H1 (cell line): ENCODE results near the gene WDR54. TPM values are rescaled to one million over a fixed set of nuclear protein-coding genes. Genes with fewer than 3 reads are reported as not detected.

Source experiments
- BACH1 ChIP-seq: IDR thresholded peaks from 2 replicates; pipeline ENCODE4 v1.6.1; 2012; ENCODE audit warnings: low read length, improper control_type of control experiment
- CHD7 ChIP-seq: fragments of 300-600 bp; sonication (generic); IDR thresholded peaks from 2 replicates; pipeline ENCODE4 v1.7.1; 2012; ENCODE audit warnings: low read length, moderate library complexity, mild to moderate bottlenecking, inconsistent platforms; ENCODE audit not compliant: insufficient replicate concordance
- JUND ChIP-seq: IDR thresholded peaks from 2 replicates; pipeline ENCODE4 v1.6.1; 2011; ENCODE audit warnings: mild to moderate bottlenecking, improper control_type of control experiment, low read length
- SP1 ChIP-seq: IDR thresholded peaks from 2 replicates; pipeline ENCODE4 v1.6.1; 2011; ENCODE audit warnings: low read depth, low read length
- SP4 ChIP-seq: IDR thresholded peaks from 2 replicates; pipeline ENCODE4 v1.6.1; 2012; ENCODE audit warnings: low read length, inconsistent platforms
- ZNF274 ChIP-seq: IDR thresholded peaks from 2 replicates; pipeline ENCODE4 v1.7.0; 2012; ENCODE audit warnings: low read length, borderline replicate concordance; ENCODE audit errors: extremely low read depth
- polyA plus RNA-seq, 7 experiments: library from polyadenylated mRNA; depleted of rRNA in 3 of 7; stranded (reverse) in 5 of 7; unstranded in 2 of 7; fragments of >200 nt in 5 of 7; fragments of 200-250 nt in 2 of 7; gene quantifications; 1 replicate in 5 of 7; 2 replicates in 1 of 7; 4 replicates in 1 of 7; pipeline versions ENCODE4 v1.2.1 to v1.2.3, GENCODE V29; 2011 to 2013; ENCODE audit warnings: missing spikeins in 2 of 7, mixed read lengths in 2 of 7
- total RNA-seq: library from RNA; stranded (reverse); fragmentation: NEBNext Ultra II Directional; extraction: Animal tissue kit (Norgen Biotek cat#: 25700); gene quantifications from 2 replicates; pipeline ENCODE4 v1.2.1, GENCODE V29; 2021
- TF ChIP-seq, protein P1 (sequence below), 3 experiments: IDR thresholded peaks; 1 replicate in 2 of 3; 2 replicates in 1 of 3; pipeline versions ENCODE4 v1.5.1 to v1.6.1; 2011; ENCODE audit warnings: low read length in 3 of 3, mild to moderate bottlenecking in 3 of 3, inconsistent platforms in 2 of 3, low read depth in 1 of 3, moderate library complexity in 1 of 3; ENCODE audit not compliant: insufficient read depth in 1 of 3; ENCODE audit errors: control extremely low read depth in 1 of 3
- TF ChIP-seq, protein P2 (sequence below): IDR thresholded peaks from 2 replicates; pipeline ENCODE4 v1.6.1; 2011; ENCODE audit warnings: low read length, improper control_type of control experiment

WDR54 gene
- total and polyA plus RNA-seq, 2 of the 8 experiments (the other 6 are each of a cell fraction or from before 2014, with no cell fraction given) = 41.6 to 125 TPM

GRCh38 chr2:74401891-74402290 lies 19.6 kb upstream of the WDR54 start (continued):
- TF ChIP-seq CHD7 (no peak), SP1 (no peak), ZNF274 (no peak), JUND (no peak), BACH1 (no peak), SP4 (no peak)
- TF ChIP-seq, protein P1, sequence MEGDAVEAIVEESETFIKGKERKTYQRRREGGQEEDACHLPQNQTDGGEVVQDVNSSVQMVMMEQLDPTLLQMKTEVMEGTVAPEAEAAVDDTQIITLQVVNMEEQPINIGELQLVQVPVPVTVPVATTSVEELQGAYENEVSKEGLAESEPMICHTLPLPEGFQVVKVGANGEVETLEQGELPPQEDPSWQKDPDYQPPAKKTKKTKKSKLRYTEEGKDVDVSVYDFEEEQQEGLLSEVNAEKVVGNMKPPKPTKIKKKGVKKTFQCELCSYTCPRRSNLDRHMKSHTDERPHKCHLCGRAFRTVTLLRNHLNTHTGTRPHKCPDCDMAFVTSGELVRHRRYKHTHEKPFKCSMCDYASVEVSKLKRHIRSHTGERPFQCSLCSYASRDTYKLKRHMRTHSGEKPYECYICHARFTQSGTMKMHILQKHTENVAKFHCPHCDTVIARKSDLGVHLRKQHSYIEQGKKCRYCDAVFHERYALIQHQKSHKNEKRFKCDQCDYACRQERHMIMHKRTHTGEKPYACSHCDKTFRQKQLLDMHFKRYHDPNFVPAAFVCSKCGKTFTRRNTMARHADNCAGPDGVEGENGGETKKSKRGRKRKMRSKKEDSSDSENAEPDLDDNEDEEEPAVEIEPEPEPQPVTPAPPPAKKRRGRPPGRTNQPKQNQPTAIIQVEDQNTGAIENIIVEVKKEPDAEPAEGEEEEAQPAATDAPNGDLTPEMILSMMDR (IDR thresholded peaks at IDR 0.05; ENCODE audit: control extremely low read depth in 1 of 3, insufficient read depth in 1 of 3, low read depth in 1 of 3, low read length in 3 of 3) = no peak
- TF ChIP-seq, protein P2, sequence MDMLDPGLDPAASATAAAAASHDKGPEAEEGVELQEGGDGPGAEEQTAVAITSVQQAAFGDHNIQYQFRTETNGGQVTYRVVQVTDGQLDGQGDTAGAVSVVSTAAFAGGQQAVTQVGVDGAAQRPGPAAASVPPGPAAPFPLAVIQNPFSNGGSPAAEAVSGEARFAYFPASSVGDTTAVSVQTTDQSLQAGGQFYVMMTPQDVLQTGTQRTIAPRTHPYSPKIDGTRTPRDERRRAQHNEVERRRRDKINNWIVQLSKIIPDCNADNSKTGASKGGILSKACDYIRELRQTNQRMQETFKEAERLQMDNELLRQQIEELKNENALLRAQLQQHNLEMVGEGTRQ = no peak
